GM19438 (cell line): ENCODE results near the gene NAV2.

Experiments used
- ATAC-seq: cut with Tn5 transposase; IDR thresholded peaks from one replicate; pipeline ENCODE4 v1.9.1; 2021; ENCODE audit warnings: low read depth; ENCODE audit not compliant: unreplicated experiment

Gene NAV2

GRCh38 chr11:19712281-19713195, at the start of gene NAV2:
TSS of gene NAV2 (plus strand) at chr11:19712837. CDS start at chr11:19713696, 859 bp downstream.
- ATAC-seq: peak; percentile 95

GRCh38 chr11:19663206-19663605, 49.4 kb upstream of the NAV2 start:
- ATAC-seq: no peak

GRCh38 chr11:19664886-19665548, 47.6 kb upstream of the NAV2 start:
- no peak for ATAC-seq

- ATAC-seq: no peak
Measured at GRCh38 chr11:19666951-19667350, 45.7 kb upstream of the NAV2 start.

GRCh38 chr11:19669511-19669910, 43.1 kb upstream of the NAV2 start:
- no peak for ATAC-seq

- ATAC-seq: no peak
Measured at GRCh38 chr11:19670030-19670791, 42.4 kb upstream of the NAV2 start.

- no peak for ATAC-seq
Measured at GRCh38 chr11:19672586-19673206, 39.9 kb upstream of the NAV2 start.

- no peak for ATAC-seq
Measured at GRCh38 chr11:19673924-19674729, 38.5 kb upstream of the NAV2 start.

- ATAC-seq: no peak
Measured at GRCh38 chr11:19674836-19675235, 37.8 kb upstream of the NAV2 start.

- ATAC-seq: no peak
Measured at GRCh38 chr11:19675397-19675796, 37.2 kb upstream of the NAV2 start.

GRCh38 chr11:19676475-19677380, 35.9 kb upstream of the NAV2 start:
- no peak for ATAC-seq

- ATAC-seq: no peak
Measured at GRCh38 chr11:19677381-19678080, 35.1 kb upstream of the NAV2 start.

GRCh38 chr11:19679952-19680828, 32.4 kb upstream of the NAV2 start:
- ATAC-seq: no peak

- ATAC-seq: no peak
Measured at GRCh38 chr11:19680829-19681368, 31.7 kb upstream of the NAV2 start.

- ATAC-seq: no peak
Measured at GRCh38 chr11:19683141-19683805, 29.4 kb upstream of the NAV2 start.

- no peak for ATAC-seq
Measured at GRCh38 chr11:19683862-19684491, 28.7 kb upstream of the NAV2 start.
